ENCODE results near the gene TNFRSF14.
"Not testable (repeated sequence)": the region's sequence is repeated elsewhere in the genome, so short reads cannot be mapped to it uniquely, and the experiment has no call there.

The TNFRSF14 gene

GRCh38 chr1:2554621-2555387 is 1.4 kb upstream of the TNFRSF14 start:
- DNase-seq = no peak

- DNase-seq = peak; percentile 76
Observed at GRCh38 chr1:2555634-2556276, 416 bp upstream of the TNFRSF14 start.

- DNase-seq = peak; percentile 52
Observed at GRCh38 chr1:2556678-2557481, 709 bp downstream of the TNFRSF14 start.

- DNase-seq = no peak
Observed at GRCh38 chr1:2557482-2558400, 1.6 kb downstream of the TNFRSF14 start.

- no peak for DNase-seq
Observed at GRCh38 chr1:2558420-2558819, 2.2 kb downstream of the TNFRSF14 start.

GRCh38 chr1:2558861-2559260 is 2.7 kb downstream of the TNFRSF14 start:
- DNase-seq = no peak

GRCh38 chr1:2559509-2560298 is 3.5 kb downstream of the TNFRSF14 start:
- no peak for DNase-seq

GRCh38 chr1:2560299-2561073 is 4.3 kb downstream of the TNFRSF14 start:
- no peak for DNase-seq

- DNase-seq = no peak
Observed at GRCh38 chr1:2561446-2561845, 5.3 kb downstream of the TNFRSF14 start.

- DNase-seq = peak; percentile 23
Observed at GRCh38 chr1:2561898-2562895, 6.0 kb downstream of the TNFRSF14 start.

- no peak for DNase-seq
Observed at GRCh38 chr1:2563205-2563604, 7.0 kb downstream of the TNFRSF14 start.

GRCh38 chr1:2564006-2564814 is 8.0 kb downstream of the TNFRSF14 start:
- no peak for DNase-seq

GRCh38 chr1:2564815-2565374 is 8.7 kb downstream of the TNFRSF14 start:
- DNase-seq = no peak

GRCh38 chr1:2566101-2567045 is 10.2 kb downstream of the TNFRSF14 start:
- DNase-seq = no peak

GRCh38 chr1:2567083-2567679 is 11.0 kb downstream of the TNFRSF14 start:
- no peak for DNase-seq

- not testable (repeated sequence) for DNase-seq
Observed at GRCh38 chr1:2568187-2568816, 12.1 kb downstream of the TNFRSF14 start.
